Liver (tissue), 3 donors: Measurements from ENCODE around the gene LRRTM3.

Experiments
- ATF3 ChIP-seq: IDR thresholded peaks from 2 replicates; pipeline ENCODE4 v1.6.1; 2016; ENCODE audit warnings: antibody characterized with exemption
- CTCF ChIP-seq: fragments of 150-350 bp; IDR thresholded peaks from 2 replicates; pipeline ENCODE4 v1.5.1; 2017; ENCODE audit warnings: improper control_type of control experiment, low read depth, low read length; ENCODE audit not compliant: missing input control
- EGR1 ChIP-seq, 2 donors: IDR thresholded peaks; 2 replicates each; pipeline ENCODE4 v1.6.1; 2016 to 2018; ENCODE audit warnings: antibody characterized with exemption in 2 of 2, low read depth in 2 of 2
- FOXA1 ChIP-seq: IDR thresholded peaks from 2 replicates; pipeline ENCODE4 v1.6.1; 2016; ENCODE audit warnings: antibody characterized with exemption
- GABPA ChIP-seq, 2 donors: IDR thresholded peaks in 1 of 2; conservative IDR thresholded peaks in 1 of 2; 2 replicates each; pipeline ENCODE4 v1.6.1; 2016; ENCODE audit warnings: antibody characterized with exemption in 2 of 2, mild to moderate bottlenecking in 1 of 2, moderate library complexity in 1 of 2
- HNF4A ChIP-seq, 2 donors: conservative IDR thresholded peaks; 2 replicates each; pipeline ENCODE4 v1.6.1; 2016; ENCODE audit warnings: antibody characterized with exemption in 2 of 2, mild to moderate bottlenecking in 2 of 2
- JUND ChIP-seq, 2 donors: IDR thresholded peaks; 2 replicates each; pipeline ENCODE4 v1.6.1; 2016; ENCODE audit warnings: antibody characterized with exemption in 2 of 2
- MAX ChIP-seq: IDR thresholded peaks from 2 replicates; pipeline ENCODE4 v1.6.1; 2016; ENCODE audit warnings: antibody characterized with exemption
- RAD21 ChIP-seq, 2 donors: IDR thresholded peaks; 2 replicates each; pipeline ENCODE4 v1.6.1; 2016; ENCODE audit warnings: antibody characterized with exemption in 2 of 2, mild to moderate bottlenecking in 2 of 2
- REST ChIP-seq: IDR thresholded peaks from 2 replicates; pipeline ENCODE4 v1.6.1; 2016; ENCODE audit warnings: antibody characterized with exemption, mild to moderate bottlenecking
- SP1 ChIP-seq: IDR thresholded peaks from 2 replicates; pipeline ENCODE4 v1.6.1; 2018; ENCODE audit warnings: antibody characterized with exemption, mild to moderate bottlenecking
- TAF1 ChIP-seq: conservative IDR thresholded peaks from 2 replicates; pipeline ENCODE4 v1.6.1; 2016; ENCODE audit warnings: antibody characterized with exemption, mild to moderate bottlenecking
- YY1 ChIP-seq: IDR thresholded peaks from 2 replicates; pipeline ENCODE4 v1.6.1; 2016; ENCODE audit warnings: antibody characterized with exemption, mild to moderate bottlenecking
- ZBTB33 ChIP-seq: IDR thresholded peaks from 2 replicates; pipeline ENCODE4 v1.6.1; 2016; ENCODE audit warnings: antibody characterized with exemption
- donor health status: healthy.
- donor health status: healthy.

- no peak for TF ChIP-seq CTCF
- no peak for TF ChIP-seq ZBTB33
- TF ChIP-seq REST = no peak
- no peak for TF ChIP-seq TAF1
- TF ChIP-seq SP1 = no peak
- no peak for TF ChIP-seq MAX
- TF ChIP-seq HNF4A (conservative IDR thresholded peaks at IDR 0.05) = no peak
- TF ChIP-seq JUND (IDR thresholded peaks at IDR 0.05) = no peak
- TF ChIP-seq YY1 = no peak
- no peak for TF ChIP-seq RAD21 (IDR thresholded peaks at IDR 0.05)
- TF ChIP-seq ATF3 = no peak
- no peak for TF ChIP-seq EGR1 (IDR thresholded peaks at IDR 0.05; ENCODE audit: low read depth in 2 of 2)
- TF ChIP-seq GABPA (IDR thresholded peaks at IDR 0.05 in 1 of 2, conservative IDR thresholded peaks at IDR 0.05 in 1 of 2) = no peak
- no peak for TF ChIP-seq FOXA1
Observed at GRCh38 chr10:67017218-67017617, 91.4 kb downstream of the LRRTM3 start.
